Measurements from ENCODE around the gene TENM4. TPM values are rescaled to one million over a fixed set of nuclear protein-coding genes. Genes with fewer than 3 reads are reported as not detected.

The TENM4 gene
- total RNA-seq, 2 donors from 2014 or later = 68.2 to 130 TPM

DNA sequence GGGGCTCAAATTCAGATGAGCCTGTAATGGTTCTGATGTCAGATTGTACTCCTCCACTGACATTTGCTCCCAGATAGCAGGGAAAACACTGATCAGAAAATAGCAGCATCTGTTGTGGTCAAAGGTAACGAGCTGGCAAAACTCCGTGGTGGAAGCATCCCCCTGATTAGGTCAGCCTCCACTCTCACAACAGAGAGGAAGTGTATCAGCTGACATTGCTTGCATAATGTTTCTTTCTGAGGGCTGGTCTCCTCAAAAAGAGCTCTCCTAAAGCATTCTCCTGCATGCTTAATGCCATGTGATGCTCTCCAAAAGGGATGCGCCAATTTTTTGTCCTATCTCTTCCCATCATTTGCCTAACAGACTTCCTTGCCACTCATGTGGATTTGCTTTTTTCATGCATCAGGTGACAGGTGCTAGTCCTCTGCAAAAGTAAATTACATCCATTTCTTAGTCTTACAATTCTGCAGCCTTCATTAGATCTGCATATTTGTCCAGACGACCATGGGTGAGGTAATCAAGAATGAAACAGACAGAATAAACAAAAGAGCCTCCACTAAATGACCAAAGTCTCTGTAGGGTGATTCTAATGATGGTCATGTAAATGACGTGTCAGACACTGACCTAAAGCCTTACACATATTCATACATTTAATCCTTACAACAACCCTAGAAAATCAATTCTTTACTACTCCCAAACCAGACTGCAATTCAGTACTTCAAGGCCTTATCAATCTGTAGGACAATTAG is 6.4 kb upstream of the TENM4 start:
- H3K27me3 ChIP-seq (ENCODE audit: control insufficient read depth, insufficient read depth, low read length, poor library complexity, severe bottlenecking) = no peaks in the 10 kb centered on the region
- no peaks in the 10 kb centered on the region for H3K36me3 Mint-ChIP-seq (ENCODE audit: low read depth)

GRCh38 chr11:79444923-79445322 is 4.1 kb upstream of the TENM4 start:
- Histone ChIP-seq H3K4me3 (ENCODE audit: low read length) (no peak overlapping the region), H3K9ac (ENCODE audit: extremely low read depth, low read length, poor library complexity, severe bottlenecking) (no peak overlapping the region), H3K27me3 (ENCODE audit: control insufficient read depth, insufficient read depth, low read length, poor library complexity, severe bottlenecking) (no peaks in the 10 kb centered on the region), H3K9me3 (ENCODE audit: control insufficient read depth, low read length) (no peaks in the 10 kb centered on the region), H3K4me1 (ENCODE audit: control insufficient read depth, insufficient read depth, low read length) (peaks cover 3% of the 10 kb centered on the region), H3K27ac (ENCODE audit: low read depth, low read length) (no peak overlapping the region), H3K36me3 (ENCODE audit: control insufficient read depth, insufficient read depth, low read length) (no peaks in the 10 kb centered on the region)
- Mint-ChIP-seq H3K4me3 (no peak overlapping the region), H3K27me3 (ENCODE audit: insufficient read depth) (no peaks in the 10 kb centered on the region), H3K9me3 (no peaks in the 10 kb centered on the region), H3K36me3 (ENCODE audit: low read depth) (no peaks in the 10 kb centered on the region), H3K4me1 (peaks cover 24% of the 10 kb centered on the region), H3K27ac (no peak overlapping the region)
- TF ChIP-seq, protein P1, sequence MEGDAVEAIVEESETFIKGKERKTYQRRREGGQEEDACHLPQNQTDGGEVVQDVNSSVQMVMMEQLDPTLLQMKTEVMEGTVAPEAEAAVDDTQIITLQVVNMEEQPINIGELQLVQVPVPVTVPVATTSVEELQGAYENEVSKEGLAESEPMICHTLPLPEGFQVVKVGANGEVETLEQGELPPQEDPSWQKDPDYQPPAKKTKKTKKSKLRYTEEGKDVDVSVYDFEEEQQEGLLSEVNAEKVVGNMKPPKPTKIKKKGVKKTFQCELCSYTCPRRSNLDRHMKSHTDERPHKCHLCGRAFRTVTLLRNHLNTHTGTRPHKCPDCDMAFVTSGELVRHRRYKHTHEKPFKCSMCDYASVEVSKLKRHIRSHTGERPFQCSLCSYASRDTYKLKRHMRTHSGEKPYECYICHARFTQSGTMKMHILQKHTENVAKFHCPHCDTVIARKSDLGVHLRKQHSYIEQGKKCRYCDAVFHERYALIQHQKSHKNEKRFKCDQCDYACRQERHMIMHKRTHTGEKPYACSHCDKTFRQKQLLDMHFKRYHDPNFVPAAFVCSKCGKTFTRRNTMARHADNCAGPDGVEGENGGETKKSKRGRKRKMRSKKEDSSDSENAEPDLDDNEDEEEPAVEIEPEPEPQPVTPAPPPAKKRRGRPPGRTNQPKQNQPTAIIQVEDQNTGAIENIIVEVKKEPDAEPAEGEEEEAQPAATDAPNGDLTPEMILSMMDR (conservative IDR thresholded peaks at IDR 0.05) = no peak
- WGBS, 2 experiments (ENCODE audit: insufficient coverage in 1 of 2, insufficient read length in 1 of 2) = 43% methylated on average over 1 of the region's 1 CpG; no CpG with 5 or more reads in 1 of the 2 experiments
- no peak for DNase-seq

More for the DNA sequence above, 6.4 kb upstream of the TENM4 start:
- H3K27ac ChIP-seq (ENCODE audit: low read depth, low read length) = no peak overlapping the region
- H3K4me3 ChIP-seq (ENCODE audit: low read length) = no peak overlapping the region
- no peak overlapping the region for H3K9ac ChIP-seq (ENCODE audit: extremely low read depth, low read length, poor library complexity, severe bottlenecking)
- Mint-ChIP-seq H3K27ac (peak overlapping the region; percentile 1), H3K4me1 (peaks cover 19% of the 10 kb centered on the region), H3K9me3 (no peaks in the 10 kb centered on the region), H3K4me3 (no peak overlapping the region), H3K27me3 (ENCODE audit: insufficient read depth) (no peaks in the 10 kb centered on the region)
- no peaks in the 10 kb centered on the region for H3K9me3 ChIP-seq (ENCODE audit: control insufficient read depth, low read length)
- no peak for DNase-seq
- TF ChIP-seq, protein P1 (conservative IDR thresholded peaks at IDR 0.05) = no peak
- WGBS, 2 experiments (ENCODE audit: insufficient coverage in 1 of 2, insufficient read length in 1 of 2) = 57 to 59% methylated on average over 4 to 5 of the region's 5 CpGs
- H3K4me1 ChIP-seq (ENCODE audit: control insufficient read depth, insufficient read depth, low read length) = peaks cover 3% of the 10 kb centered on the region
- H3K36me3 ChIP-seq (ENCODE audit: control insufficient read depth, insufficient read depth, low read length) = no peaks in the 10 kb centered on the region

DNA sequence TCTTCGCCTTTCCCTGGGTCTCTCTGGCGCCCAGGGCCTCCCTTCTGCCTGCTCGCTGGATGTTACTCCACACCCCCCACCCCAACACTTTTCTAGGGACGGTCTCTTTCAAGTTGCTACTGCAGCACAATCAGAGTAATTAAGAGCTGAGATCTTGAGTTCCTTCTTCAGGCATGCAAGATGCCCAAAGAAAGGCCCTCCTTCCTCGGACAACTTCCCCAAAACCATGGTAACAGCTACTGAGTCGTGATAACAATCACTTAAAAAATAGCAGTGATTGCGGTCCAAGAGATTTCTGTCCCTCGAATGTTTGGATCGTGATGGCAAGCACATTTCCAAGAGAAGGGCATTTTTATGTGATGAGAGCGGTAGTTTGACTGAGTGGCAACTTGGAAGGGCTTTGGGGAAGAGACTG is 638 bp upstream of the TENM4 start:
- no peaks in the 10 kb centered on the region for H3K27me3 ChIP-seq (ENCODE audit: control insufficient read depth, insufficient read depth, low read length, poor library complexity, severe bottlenecking)
- Mint-ChIP-seq H3K27ac (peak overlapping the region; percentile 92), H3K4me3 (peak overlapping the region; percentile 83), H3K27me3 (ENCODE audit: insufficient read depth) (no peaks in the 10 kb centered on the region), H3K4me1 (peaks cover 29% of the 10 kb centered on the region), H3K9me3 (no peaks in the 10 kb centered on the region), H3K36me3 (ENCODE audit: low read depth) (no peaks in the 10 kb centered on the region)
- no peaks in the 10 kb centered on the region for H3K9me3 ChIP-seq (ENCODE audit: control insufficient read depth, low read length)
- peaks cover 3% of the 10 kb centered on the region for H3K4me1 ChIP-seq (ENCODE audit: control insufficient read depth, insufficient read depth, low read length)
- no peak overlapping the region for H3K27ac ChIP-seq (ENCODE audit: low read depth, low read length)
- DNase-seq = peak; percentile 76
- 17 to 19% methylated on average over 6 to 10 of the region's 10 CpGs for WGBS, 2 experiments (ENCODE audit: insufficient coverage in 1 of 2, insufficient read length in 1 of 2)
- peak overlapping the region; percentile 40 for H3K9ac ChIP-seq (ENCODE audit: extremely low read depth, low read length, poor library complexity, severe bottlenecking)
- TF ChIP-seq, protein P1 (conservative IDR thresholded peaks at IDR 0.05) = no peak
- peak overlapping the region; percentile 81 for H3K4me3 ChIP-seq (ENCODE audit: low read length)
- H3K36me3 ChIP-seq (ENCODE audit: control insufficient read depth, insufficient read depth, low read length) = no peaks in the 10 kb centered on the region

All from endodermal cell (in vitro differentiated cells).